Stimulated activated CD4-positive, alpha-beta T cell treated with anti-CD3 and anti-CD28 coated beads, Interleukin-4, amount 100 ng/mL, for 1 hour (primary cell): Measurements from ENCODE around the gene KIF16B.
A peak's percentile ranks its signal among the peaks of the same experiment; 100 is the strongest.
"Not testable (repeated sequence)": the region's sequence is repeated elsewhere in the genome, so short reads cannot be mapped to it uniquely, and the experiment has no call there.

Experiments
- DNase-seq: peaks from one replicate; pipeline ENCODE4 v3.0.0-alpha.2; 2020

Gene KIF16B

GRCh38 chr20:16588241-16588640, 15.0 kb upstream of the KIF16B start:
- no peak for DNase-seq

DNA sequence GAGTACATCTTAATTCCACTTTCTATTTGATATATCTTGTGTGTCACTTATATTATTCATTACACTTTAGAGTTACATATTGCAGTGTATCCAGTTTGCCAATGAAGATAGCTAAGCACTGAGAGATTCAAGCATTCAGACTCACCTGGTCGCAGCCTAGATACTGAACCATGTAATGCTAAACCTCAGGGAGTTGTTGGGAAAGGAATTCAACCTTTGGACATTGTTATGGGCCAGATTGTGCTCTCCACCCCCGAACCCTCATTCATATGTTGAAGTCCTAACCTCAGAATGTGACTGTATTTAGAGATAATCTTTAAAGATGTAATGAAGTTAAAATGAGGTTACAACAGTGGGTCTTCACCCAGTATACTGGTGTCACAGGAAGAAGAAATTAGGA, 13.8 kb upstream of the KIF16B start:
- no peak for DNase-seq

- DNase-seq = no peak
Observed at GRCh38 chr20:16583474-16583873, 10.2 kb upstream of the KIF16B start.

GRCh38 chr20:16581241-16581640, 8.0 kb upstream of the KIF16B start:
- no peak for DNase-seq

- DNase-seq = no peak
Observed at GRCh38 chr20:16580620-16581019, 7.4 kb upstream of the KIF16B start.

DNA sequence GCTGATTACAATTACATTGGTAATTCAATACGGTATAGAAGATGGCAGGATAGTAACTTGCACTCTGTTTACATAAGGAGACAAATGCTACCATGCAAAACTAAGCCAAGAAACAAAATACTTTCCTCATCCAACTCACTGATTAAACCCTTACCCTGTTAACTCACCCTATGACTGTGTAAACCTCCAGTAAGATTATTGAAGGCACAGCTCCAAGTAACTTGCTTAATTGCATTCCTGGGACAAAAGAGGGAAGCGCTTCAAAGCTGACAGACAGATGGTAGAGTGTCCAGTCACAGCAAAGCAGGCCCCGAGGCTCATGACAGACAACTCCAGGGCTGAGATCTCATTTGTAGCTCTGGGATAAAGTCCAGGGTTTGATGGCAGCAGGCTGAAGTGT, 6.9 kb upstream of the KIF16B start:
- no peak for DNase-seq

- no peak for DNase-seq
Observed at GRCh38 chr20:16576219-16576618, 3.0 kb upstream of the KIF16B start.

DNA sequence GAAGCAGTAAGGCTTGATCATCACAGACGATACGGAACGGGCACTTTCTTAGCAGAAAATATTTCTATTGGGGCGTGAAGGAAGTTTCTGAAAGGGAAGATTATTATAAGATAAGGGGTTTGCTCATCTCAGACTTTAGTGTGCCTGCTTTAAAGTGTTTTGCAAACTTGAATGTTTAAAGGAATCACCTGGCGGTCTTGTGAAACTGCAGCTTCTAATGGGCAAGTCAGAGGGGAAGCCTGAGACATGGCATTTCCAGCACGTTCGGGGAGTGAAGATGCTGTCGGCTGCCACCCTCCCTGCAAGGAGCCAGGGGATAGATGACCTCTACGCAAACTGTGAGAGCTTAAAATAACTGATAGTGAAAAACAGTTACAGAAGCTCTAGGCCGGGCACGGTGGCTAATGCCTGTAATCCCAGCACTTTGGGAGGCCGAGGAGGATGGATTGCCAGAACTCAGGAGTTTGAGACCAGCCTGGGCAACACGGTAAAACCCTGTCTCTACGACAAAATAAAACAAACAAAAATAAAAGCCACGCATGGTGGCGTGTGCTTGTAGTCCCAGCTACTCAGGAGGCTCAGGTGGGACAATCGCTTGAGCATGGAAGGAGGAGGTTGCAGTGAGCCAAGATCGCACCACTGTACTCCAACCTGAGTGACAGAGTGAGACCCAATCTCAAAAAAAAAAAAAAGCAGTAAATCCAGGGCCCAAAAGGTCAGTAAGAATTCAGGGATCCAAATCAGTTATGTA, 2.3 kb upstream of the KIF16B start:
- no peak for DNase-seq

GRCh38 chr20:16574656-16575355, 1.6 kb upstream of the KIF16B start:
- DNase-seq = peak; percentile 84

DNA sequence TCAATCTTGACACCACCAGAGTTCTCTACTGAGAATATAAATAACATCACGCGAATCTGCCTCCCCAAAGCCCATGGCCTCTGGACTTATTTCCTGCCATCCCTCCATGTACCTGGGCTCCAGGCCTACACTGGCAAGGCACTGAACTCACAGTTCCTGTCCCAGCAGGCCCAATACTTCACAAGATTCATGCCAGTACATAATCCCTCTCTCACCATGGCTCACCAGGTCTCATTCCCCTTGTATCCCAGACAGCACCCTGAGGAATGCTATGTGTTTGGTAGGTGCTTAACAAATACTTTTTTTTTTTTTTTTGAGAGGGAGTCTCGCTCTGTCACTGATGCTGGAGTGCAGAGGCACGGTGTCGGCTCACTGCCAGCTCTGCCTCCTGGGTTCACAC, 1.9 kb downstream of the KIF16B start:
- DNase-seq = no peak

- no peak for DNase-seq
Observed at GRCh38 chr20:16569246-16570153, 3.7 kb downstream of the KIF16B start.

DNA sequence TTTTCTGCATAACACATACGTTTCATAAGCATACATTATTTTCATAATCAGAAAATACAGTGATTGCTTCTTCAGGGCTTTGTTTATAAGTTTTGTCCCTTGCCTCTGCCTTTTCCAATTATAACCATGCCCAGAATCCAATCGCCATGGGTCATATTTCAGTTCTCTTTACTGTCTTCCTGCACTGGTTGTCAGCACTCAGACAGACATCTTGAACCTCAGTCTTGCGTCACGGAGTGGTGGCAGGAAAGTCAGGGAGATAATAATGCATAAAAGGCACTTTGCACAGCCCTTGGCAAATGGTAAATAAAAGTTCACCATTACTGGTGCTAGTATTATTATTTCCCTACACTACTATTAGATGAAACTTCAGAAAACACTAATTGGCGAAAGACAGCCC, 7.2 kb downstream of the KIF16B start:
- DNase-seq = no peak

DNA sequence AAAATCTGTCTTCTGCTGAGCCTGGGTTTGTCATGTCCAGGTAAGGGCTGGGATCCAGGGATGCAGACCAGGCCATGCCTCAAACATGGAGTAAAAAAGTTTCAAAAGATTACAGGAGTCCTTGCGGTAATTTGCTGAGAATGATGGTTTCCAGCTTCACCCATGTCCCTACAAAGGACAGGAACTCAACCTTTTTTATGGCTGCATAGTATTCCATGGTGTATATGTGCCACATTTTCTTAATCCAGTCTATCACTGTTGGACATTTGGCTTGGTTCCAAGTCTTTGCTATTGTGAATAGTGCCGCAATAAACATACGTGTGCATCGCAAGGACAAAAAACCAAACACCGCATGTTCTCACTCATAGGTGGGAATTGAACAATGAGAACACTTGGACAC, 9.2 kb downstream of the KIF16B start:
- not testable (repeated sequence) for DNase-seq

DNA sequence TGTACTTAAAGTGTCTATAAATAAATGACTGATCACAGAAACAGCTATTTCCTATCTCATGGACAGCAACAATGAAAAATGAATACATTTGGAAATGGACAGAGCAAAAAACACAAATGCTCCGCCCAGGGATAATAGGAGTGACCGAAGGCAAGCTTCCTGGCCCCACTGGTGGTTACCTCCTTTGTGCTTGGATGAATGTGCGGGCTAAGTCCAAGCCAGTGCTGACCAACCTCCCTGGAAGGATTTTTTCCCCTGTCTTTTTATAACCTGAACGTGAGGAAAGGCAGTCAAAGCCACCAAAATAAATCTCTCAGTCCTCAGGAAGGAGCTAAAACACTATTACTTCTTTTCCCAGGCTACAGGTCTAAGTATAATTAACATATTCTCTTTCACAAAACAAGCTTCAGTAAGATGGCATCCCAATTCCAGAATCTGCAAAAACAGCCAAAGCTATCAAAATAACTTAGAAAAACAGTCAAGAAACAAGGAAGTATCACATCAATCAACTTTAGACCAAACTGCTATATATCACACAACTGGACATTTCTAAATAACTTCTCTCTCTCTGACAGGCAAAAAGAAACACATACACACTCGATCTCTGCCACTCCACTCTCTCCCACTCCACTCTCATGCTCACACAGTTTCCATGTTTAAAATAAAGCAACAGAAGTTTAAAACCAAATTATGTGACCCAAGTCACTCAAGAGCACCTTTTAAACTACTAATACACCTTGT, 10.0 kb downstream of the KIF16B start:
- DNase-seq = no peak

- no peak for DNase-seq
Observed at GRCh38 chr20:16562259-16562658, 11.0 kb downstream of the KIF16B start.

DNA sequence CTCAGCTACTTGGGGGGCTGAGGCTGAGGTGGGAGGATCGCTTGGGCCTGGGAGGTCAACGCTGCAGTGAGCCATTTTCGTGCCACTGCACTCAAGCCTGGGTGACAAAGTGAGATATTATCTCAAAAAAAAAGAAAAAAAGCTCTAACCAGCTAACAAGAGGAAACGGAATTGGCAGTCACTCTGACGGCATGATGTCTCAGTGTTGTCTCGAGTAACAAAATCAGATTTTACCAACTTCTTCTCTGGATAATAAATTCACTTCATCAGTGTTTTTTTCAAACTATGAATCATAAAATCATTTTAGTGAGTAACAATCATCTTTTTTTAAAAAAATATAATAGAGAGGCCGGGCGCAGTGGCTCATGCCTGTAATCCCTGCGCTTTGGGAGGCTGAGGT, 12.6 kb downstream of the KIF16B start:
- DNase-seq = no peak

GRCh38 chr20:16560216-16560615, 13.0 kb downstream of the KIF16B start:
- DNase-seq = no peak

DNA sequence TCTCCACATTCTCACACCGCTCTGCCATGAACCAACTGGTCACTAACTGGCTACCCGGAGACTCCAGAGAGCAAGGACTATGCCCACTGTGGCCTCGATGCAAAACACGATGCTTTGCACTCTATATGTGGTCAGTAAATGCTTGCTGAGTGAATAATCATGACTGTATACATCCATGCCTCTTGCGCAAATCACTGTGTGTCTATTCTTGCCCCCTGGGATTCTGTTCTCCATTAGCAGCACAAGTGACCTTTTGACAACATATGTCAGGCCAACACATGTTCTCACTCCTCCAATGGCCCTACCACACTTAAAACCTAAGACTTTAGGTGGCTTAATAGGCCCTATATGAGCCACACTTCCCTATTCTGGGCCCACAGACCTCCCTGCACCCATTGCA, 16.9 kb downstream of the KIF16B start:
- no peak for DNase-seq

DNA sequence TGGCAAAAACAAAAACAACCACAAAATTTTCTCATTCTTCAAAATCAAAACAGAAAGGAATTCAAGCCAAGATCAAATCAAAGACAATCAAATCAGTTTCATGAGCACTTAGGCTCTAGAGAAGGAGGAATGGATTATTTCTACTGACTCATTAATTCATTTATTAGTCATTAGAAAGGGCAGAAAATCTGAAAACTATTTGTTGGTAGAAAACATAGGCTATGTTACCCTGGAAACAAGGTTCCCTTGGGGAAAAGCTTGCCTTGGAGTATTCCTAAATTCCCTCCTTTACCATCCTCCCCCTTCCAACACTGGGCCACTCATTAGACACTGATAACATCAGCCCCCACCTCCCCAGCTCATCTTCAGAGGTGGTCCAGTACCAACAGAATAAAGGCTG, 17.5 kb downstream of the KIF16B start:
- no peak for DNase-seq

DNA sequence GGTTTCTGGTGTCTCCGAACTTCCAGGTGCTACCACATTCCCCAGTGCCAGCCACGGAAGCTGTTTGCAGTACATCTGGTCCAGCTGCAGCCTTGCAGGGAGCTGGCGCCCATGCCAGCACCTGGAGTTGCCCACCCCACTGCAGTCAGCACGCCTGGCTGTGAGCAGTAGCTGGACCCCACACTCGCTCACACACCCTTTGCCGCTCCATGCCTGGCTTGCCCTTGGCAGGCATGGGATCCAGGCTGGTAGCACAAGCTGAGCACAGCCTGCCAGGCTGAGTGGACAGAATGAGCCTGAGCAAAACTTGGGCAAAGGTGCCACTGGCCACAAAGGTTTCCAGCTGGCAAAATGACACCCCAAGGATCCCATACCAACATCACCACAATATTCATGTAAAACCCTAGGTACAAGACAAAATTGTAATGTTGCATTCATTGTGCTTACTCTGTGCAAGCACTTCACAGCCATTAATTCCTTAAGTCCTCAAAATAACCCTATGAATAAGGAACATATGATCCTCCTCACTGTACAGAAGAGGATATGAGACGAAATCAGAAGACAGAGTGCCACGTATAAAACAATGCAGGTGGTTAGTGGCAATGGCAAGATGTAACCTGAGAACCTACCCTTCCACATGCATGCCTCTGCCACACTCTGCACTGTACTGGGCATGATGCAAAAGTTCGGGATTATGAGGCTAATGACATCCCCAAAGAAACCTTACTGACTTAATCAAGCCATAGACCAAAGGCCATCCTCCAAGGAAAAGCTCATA, 18.3 kb downstream of the KIF16B start:
- DNase-seq = no peak

- no peak for DNase-seq
Observed at GRCh38 chr20:16553684-16554083, 19.6 kb downstream of the KIF16B start.

- DNase-seq = no peak
Observed at GRCh38 chr20:16553101-16553500, 20.1 kb downstream of the KIF16B start.
